ENCODE data around the gene LRMDA. TPM values are rescaled to one million over a fixed set of nuclear protein-coding genes. Genes with fewer than 3 reads are reported as not detected.

LRMDA gene
- total and polyA plus RNA-seq, 2 of the 8 experiments (the other 6 are each of a cell fraction or from before 2014, with no cell fraction given): 0.86 to 2.8 TPM

DNA sequence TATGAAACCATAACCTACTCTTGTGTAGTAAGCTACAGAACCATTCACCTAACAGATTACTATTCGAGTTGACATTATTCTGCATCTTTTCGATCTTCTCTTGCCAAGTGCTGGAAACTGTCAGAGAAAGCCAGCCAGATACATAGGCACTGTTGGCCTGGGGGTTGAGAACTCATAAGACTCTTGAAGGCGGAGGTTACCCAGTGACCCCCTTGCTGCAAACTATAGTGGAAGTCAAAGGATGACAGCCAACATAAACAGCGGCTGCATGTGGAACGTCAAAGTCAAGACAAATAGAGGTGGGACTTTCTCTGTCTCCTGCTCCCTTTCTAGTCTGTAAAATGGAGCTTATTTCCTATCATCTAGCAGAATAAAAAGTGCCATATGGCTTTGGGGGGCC is 394.2 kb downstream of the LRMDA start:
- Histone ChIP-seq H3K14ac (ENCODE audit: insufficient read length) (no peak overlapping the region), H2AFZ (ENCODE audit: low read length) (no peak overlapping the region), H3K23me2 (ENCODE audit: low read depth, low read length) (no peaks in the 10 kb centered on the region), H3K27me3 (replicated peaks in 1 of 4; ENCODE audit: control insufficient read depth in 3 of 4, extremely low read depth in 1 of 4, insufficient read depth in 3 of 4, low read length in 3 of 4) (no peaks in the 10 kb centered on the region), H4K8ac (ENCODE audit: extremely low read depth, insufficient read depth, low read length) (no peak overlapping the region), H2BK12ac (ENCODE audit: low read depth, low read length) (no peak overlapping the region), H3K9me3 (ENCODE audit: insufficient read depth in 2 of 2, low read depth in 1 of 2, low read length in 1 of 2) (no peaks in the 10 kb centered on the region), H3K9ac (replicated peaks in 1 of 4; ENCODE audit: extremely low read depth in 1 of 4, low read depth in 3 of 4, low read length in 3 of 4) (no peak overlapping the region), H2BK120ac (replicated peaks; ENCODE audit: low read depth, low read length) (no peak overlapping the region), H3K79me1 (ENCODE audit: low read depth, low read length) (no peaks in the 10 kb centered on the region; the same call in 1 of the 2 replicates), H2BK15ac (ENCODE audit: low read length) (no peak overlapping the region), H3K27ac (ENCODE audit: low read depth, low read length) (no peak overlapping the region), H3K18ac (ENCODE audit: extremely low read depth, low read length) (no peak overlapping the region), H3K79me2 (ENCODE audit: control insufficient read depth in 1 of 2, insufficient read depth in 2 of 2, low read length in 2 of 2) (no peaks in the 10 kb centered on the region), H4K5ac (ENCODE audit: insufficient read length, low read depth, low read length) (no peak overlapping the region), H3K23ac (ENCODE audit: insufficient read length) (no peak overlapping the region), H3K4me2 (ENCODE audit: insufficient read depth in 1 of 2, low read depth in 2 of 2, low read length in 2 of 2) (no peak overlapping the region), H2BK20ac (ENCODE audit: low read length) (no peak overlapping the region), H3K36me3 (ENCODE audit: control insufficient read depth in 2 of 4, insufficient read depth in 4 of 4, low read length in 3 of 4) (no peaks in the 10 kb centered on the region), H2AK5ac (ENCODE audit: low read depth, low read length) (no peak overlapping the region), H3K56ac (replicated peaks; ENCODE audit: insufficient read length, low read depth, low read length) (no peak overlapping the region), H3K4me3 (ENCODE audit: extremely low read depth in 1 of 4, insufficient read depth in 2 of 4, low read depth in 3 of 4, low read length in 4 of 4) (no peak overlapping the region), H4K20me1 (replicated peaks in 1 of 2; ENCODE audit: control insufficient read depth in 1 of 2, insufficient read depth in 2 of 2, low read length in 2 of 2) (no peaks in the 10 kb centered on the region), H4K91ac (replicated peaks; ENCODE audit: insufficient read length, low read length) (no peak overlapping the region), H3K4ac (replicated peaks; ENCODE audit: insufficient read length, low read depth, low read length) (no peak overlapping the region), H3K4me1 (replicated peaks in 1 of 4; ENCODE audit: control insufficient read depth in 3 of 4, insufficient read depth in 4 of 4, low read length in 3 of 4) (no peaks in the 10 kb centered on the region), H2BK5ac (ENCODE audit: low read depth, low read length) (no peak overlapping the region)
- DNase-seq (ENCODE audit: low read depth in 1 of 2, low spot score in 2 of 2) (no peak), FAIRE-seq (no peak)
- POLR2A ChIA-PET (ENCODE audit: partially characterized antibody): no interaction called here
- WGBS, 2 experiments (ENCODE audit: extremely low coverage in 1 of 2, insufficient coverage in 1 of 2, insufficient read length in 1 of 2, insufficient replicate concordance in 2 of 2, low coverage in 1 of 2, low lambda C conversion rate in 2 of 2, missing lambda C conversion rate in 1 of 2): 86% methylated on average over 5 of the region's 5 CpGs; no CpG with 5 or more reads in 1 of the 2 experiments
- CTCF ChIA-PET (ENCODE audit: partially characterized antibody): no interaction called here
- TF ChIP-seq GTF2F1 (IDR thresholded peaks at IDR 0.05; ENCODE audit: borderline replicate concordance, low read depth, low read length) (no peak), RFX5 (IDR thresholded peaks at IDR 0.05; ENCODE audit: borderline replicate concordance, low read depth, low read length) (no peak), CTBP2 (IDR thresholded peaks at IDR 0.05; ENCODE audit: borderline replicate concordance, insufficient read depth, insufficient read length, low read length) (no peak), TBP (IDR thresholded peaks at IDR 0.05; ENCODE audit: low read depth, low read length) (no peak), TAF1 (IDR thresholded peaks at IDR 0.05; ENCODE audit: low read depth, low read length) (no peak), KDM4A (IDR thresholded peaks at IDR 0.05; ENCODE audit: low read depth, low read length, severe bottlenecking) (no peak), MAFK (IDR thresholded peaks at IDR 0.05; ENCODE audit: low read depth, low read length) (no peak), EZH2 (IDR thresholded peaks at IDR 0.05; ENCODE audit: low read depth, low read length, severe bottlenecking) (no peak), JUND (IDR thresholded peaks at IDR 0.05; ENCODE audit: low read length) (no peak)
- TF ChIP-seq, protein P1, sequence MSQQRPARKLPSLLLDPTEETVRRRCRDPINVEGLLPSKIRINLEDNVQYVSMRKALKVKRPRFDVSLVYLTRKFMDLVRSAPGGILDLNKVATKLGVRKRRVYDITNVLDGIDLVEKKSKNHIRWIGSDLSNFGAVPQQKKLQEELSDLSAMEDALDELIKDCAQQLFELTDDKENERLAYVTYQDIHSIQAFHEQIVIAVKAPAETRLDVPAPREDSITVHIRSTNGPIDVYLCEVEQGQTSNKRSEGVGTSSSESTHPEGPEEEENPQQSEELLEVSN (IDR thresholded peaks at IDR 0.05): no peak
- TF ChIP-seq, protein P2, sequence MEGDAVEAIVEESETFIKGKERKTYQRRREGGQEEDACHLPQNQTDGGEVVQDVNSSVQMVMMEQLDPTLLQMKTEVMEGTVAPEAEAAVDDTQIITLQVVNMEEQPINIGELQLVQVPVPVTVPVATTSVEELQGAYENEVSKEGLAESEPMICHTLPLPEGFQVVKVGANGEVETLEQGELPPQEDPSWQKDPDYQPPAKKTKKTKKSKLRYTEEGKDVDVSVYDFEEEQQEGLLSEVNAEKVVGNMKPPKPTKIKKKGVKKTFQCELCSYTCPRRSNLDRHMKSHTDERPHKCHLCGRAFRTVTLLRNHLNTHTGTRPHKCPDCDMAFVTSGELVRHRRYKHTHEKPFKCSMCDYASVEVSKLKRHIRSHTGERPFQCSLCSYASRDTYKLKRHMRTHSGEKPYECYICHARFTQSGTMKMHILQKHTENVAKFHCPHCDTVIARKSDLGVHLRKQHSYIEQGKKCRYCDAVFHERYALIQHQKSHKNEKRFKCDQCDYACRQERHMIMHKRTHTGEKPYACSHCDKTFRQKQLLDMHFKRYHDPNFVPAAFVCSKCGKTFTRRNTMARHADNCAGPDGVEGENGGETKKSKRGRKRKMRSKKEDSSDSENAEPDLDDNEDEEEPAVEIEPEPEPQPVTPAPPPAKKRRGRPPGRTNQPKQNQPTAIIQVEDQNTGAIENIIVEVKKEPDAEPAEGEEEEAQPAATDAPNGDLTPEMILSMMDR (IDR thresholded peaks at IDR 0.05; ENCODE audit: control extremely low read depth in 1 of 3, insufficient read depth in 1 of 3, low read depth in 1 of 3, low read length in 3 of 3): no peak
